ENCODE results near the gene SRI. TPM values are rescaled to one million over a fixed set of nuclear protein-coding genes. Genes with fewer than 3 reads are reported as not detected.
"Not testable (repeated sequence)": the region's sequence is repeated elsewhere in the genome, so short reads cannot be mapped to it uniquely, and the experiment has no call there.

The SRI gene, protein sequence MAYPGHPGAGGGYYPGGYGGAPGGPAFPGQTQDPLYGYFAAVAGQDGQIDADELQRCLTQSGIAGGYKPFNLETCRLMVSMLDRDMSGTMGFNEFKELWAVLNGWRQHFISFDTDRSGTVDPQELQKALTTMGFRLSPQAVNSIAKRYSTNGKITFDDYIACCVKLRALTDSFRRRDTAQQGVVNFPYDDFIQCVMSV
- 191 and 196 TPM in 2 replicates for total RNA-seq

- intact Hi-C loops (cut with micrococcal nuclease), result loop anchor here (1.0 to 5.0 kb wide), 7 partner anchors 19 to 1067 kb away; partner anchors contain the start of genes ADAM22, CROT, DBF4 and DMTF1
These were observed at the start of gene SRI for GRCh38 chr7:88219781-88220747. SRI (minus strand) TSS chr7:88220038; CDS start chr7:88220026, 12 bp downstream.

DNA sequence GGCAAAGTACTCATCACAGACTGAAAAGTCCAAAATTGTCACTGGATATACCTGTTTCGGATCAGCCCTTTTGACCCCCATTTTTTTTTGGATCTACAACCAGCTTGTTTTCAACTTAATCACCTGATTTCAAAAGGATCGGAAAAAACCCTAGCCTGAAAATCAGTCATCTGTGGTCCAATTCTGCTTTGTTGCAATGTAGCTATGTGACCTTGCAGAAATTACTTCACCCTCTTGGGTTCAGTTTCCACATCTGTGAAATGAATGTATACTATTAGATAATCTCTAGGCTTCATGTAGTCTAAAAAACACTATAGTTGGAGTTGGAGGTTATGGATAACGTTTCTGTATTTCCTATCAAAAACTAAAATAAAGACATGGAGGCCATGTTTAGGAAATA, 49.7 kb upstream of the SRI start:
- intact Hi-C loops (cut with micrococcal nuclease), result no loop called here

- intact Hi-C loops (cut with micrococcal nuclease), result no loop called here
These were observed 49.0 kb upstream of the SRI start for GRCh38 chr7:88268858-88269257.

GRCh38 chr7:88268051-88268450, 48.2 kb upstream of the SRI start:
- intact Hi-C loops (cut with micrococcal nuclease), result no loop called here

DNA sequence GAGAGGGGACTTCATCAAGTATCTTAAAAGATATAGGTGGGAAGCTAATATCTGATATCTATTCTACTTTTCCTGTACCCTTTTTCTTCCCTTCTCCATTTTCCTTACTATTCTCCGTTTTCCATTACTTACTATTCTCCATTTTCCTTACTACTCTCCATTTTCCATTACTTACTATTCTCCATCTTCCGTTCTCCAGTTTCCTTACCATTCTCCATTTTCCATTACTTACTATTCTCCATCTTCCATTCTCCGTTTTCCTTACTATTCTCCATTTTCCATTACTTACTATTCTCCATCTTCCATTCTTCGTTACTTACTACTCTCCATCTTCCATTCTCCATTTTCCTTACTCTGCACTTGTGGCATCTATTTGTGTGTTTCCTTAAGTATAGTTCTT, 47.6 kb upstream of the SRI start:
- intact Hi-C loops (cut with micrococcal nuclease), result no loop called here

GRCh38 chr7:88264987-88265386, 45.1 kb upstream of the SRI start:
- intact Hi-C loops (cut with micrococcal nuclease), result not testable (repeated sequence)

DNA sequence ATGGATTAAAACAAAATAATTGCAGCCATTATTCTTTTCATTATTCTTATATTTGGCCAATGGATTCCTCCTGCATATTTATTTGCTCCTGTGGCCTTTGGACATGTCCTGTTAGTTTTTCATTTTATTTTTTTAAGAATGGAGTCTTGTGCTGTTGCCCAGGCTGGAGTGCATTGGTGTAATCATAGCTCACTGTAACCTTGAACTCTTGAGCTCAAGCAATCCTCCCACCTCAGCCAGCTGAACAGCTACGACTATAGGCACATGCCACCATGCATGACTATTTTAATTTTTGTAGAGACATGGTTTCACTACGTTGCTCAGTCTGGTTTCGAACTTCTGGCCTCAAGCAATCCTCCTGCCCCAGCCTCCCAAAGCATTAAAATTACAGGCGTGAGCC, 42.7 kb upstream of the SRI start:
- intact Hi-C loops (cut with micrococcal nuclease), result no loop called here

GRCh38 chr7:88260719-88261118, 40.9 kb upstream of the SRI start:
- intact Hi-C loops (cut with micrococcal nuclease), result no loop called here

DNA sequence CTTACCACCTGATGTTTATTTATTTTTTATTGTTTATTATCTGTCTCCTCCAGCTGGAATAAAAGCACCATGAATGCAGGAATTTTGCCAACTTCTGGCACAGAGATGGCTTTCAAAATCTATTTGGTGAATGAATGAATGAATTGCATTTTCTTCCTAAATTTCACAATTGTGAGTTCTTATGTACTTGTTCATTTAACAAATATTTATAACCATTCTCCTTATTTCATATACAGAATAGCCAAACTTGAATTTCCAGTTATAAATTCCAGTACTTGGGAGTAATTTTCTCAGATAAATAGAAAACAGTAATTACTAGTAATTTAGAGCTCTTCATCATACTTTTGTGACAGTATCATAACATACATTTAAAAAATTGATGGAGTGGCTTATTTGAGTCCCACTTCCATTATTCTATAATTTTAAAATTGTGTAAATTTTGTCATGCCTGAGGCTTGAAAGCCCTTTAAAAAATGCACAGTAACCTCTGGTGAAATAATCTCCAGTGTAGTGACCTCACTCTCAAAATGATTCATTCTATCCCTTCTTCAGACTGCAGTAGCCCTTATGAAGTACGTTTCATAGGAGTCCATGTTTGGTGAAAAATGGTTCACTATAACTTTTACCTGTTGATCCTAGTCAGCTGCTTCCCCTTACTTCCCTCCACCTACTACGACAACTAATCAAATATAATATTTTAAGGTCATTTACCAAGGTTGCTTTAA, 40.0 kb upstream of the SRI start:
- intact Hi-C loops (cut with micrococcal nuclease), result no loop called here

DNA sequence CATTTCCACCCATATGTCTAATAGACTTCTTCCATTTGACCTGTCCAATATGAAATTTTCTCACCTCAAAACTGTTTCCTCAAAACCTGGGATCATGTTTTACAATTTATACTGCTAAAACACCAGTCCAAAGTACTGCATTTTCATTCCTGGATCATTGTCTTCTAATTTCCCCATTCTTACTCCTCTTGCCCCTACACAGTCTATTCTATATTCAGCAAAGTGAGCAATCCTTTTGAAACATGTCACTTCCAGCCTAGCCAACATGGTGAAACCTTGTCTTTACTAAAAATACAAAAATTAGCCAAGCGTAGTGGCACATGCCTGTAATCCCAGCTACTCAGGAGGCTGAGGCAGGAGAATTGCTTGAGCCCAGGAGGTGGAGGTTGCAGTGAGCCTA, 38.5 kb upstream of the SRI start:
- intact Hi-C loops (cut with micrococcal nuclease), result not testable (repeated sequence)

GRCh38 chr7:88256906-88257305, 37.1 kb upstream of the SRI start:
- intact Hi-C loops (cut with micrococcal nuclease), result no loop called here

- intact Hi-C loops (cut with micrococcal nuclease), result no loop called here
These were observed 35.0 kb upstream of the SRI start for GRCh38 chr7:88254721-88255424.

DNA sequence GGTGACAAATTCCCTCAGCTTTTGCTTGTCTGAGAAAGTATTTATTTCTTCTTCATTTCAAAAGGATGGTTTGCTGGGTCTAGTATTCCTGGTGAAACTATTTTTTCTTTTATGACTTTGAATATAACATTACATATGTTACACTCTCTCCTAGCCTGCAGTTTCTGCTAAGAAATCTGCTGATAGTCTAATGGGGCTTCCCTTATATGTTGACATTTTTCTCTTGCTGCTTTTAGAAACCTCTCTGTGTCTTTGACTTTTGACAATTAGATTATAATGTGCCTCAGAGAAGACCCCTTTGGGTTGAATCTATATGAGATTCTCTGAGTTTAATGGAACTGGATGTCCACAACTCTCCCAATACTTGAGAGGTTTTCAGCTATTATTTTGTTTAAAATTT, 33.8 kb upstream of the SRI start:
- intact Hi-C loops (cut with micrococcal nuclease), result no loop called here

DNA sequence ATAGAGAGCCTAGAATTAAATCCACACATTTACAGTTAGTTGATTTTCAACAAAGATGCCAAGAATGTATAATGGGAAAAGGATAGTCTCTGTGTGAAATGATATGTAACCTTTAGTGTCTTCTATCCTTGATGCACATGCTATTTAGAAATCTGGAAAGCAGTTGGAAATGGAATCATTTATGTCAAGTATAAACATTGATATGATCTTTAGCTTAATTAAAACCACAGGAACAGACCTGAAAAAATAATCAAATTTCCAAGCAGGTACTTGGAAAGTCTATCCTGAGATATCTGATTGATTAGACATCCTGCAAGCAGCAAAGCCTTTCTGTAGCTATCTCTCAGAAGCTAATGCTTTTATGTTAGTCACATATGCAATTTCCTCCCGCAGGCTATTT, 24.4 kb upstream of the SRI start:
- intact Hi-C loops (cut with micrococcal nuclease), result loop anchor here (5.0 to 10.0 kb wide), 2 partner anchors 543 to 1381 kb away; no protein-coding TSS in a partner anchor

- intact Hi-C loops (cut with micrococcal nuclease), result loop anchor here (1.0 to 10.0 kb wide), 4 partner anchors 303 to 1381 kb away; no protein-coding TSS in a partner anchor
These were observed 23.6 kb upstream of the SRI start for GRCh38 chr7:88243345-88243909.

DNA sequence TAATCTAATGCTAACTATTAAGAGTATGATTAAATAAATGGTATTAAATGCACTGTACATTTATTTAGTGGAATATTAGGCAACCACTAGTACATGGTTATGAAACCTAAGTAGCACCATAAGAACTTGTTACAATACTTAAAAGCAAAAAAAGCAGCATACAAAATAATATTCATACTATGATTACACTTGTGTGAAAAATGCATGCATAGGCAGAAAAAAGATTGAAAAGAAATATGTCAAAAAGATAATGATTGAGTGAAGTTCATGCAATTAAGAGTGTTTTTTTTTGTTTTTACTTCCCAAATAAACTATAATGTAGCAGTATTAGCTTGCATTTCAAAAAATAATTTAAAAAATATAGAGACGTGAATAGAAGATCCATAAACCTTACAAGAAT, 20.0 kb upstream of the SRI start:
- intact Hi-C loops (cut with micrococcal nuclease), result loop anchor here (2.0 to 10.0 kb wide), 3 partner anchors 19 to 1385 kb away; partner anchors contain the start of gene SRI

GRCh38 chr7:88233828-88234227, 14.0 kb upstream of the SRI start:
- intact Hi-C loops (cut with micrococcal nuclease), result no loop called here

DNA sequence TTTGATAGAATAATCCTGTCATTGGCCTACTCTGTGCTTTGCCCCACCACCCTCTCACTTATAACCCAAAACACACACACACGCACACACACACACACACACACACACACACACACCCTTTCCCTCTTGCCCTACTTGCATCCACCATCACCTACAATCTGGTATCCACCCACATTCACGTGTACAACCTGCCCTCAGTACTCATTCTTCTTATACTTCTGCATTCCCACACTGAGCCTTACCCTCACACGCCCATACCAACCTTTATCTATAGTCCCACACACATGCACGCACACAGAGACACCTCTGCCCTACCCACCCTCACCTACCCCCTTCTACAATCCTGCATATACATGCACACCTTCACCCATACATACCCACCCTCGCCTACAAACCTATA, 10.8 kb upstream of the SRI start:
- intact Hi-C loops (cut with micrococcal nuclease), result no loop called here

DNA sequence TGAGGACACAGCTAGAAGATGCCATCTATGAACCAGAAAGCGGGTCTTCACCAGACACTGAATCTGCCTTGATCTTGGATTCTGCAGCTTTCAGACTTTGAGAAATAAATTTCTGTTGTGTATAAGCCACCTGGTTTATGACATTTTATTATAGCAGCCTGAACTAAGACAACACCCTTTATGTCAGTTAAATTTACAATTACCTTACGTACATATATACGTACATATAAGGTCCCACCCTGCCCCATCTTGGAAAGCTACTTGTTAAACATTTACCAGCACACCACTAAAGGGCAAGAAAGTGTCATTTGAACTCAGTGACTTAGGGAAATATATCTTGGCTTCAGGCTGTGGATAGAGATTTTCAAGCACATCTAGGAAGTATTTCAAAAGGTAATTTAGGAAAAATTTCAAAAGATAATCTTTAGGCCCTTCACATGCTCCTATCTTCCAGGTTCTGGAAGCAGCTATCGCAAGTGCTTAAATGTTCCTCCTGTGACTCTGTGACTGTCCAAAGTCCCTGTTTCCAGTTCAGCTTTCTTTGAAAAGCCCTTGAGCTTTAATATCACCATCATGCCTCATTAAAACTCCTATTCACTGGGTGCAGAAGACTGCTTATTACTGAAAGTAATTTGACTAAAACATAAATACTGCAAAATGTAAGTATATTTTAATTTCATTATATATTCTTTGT, 9.6 kb upstream of the SRI start:
- intact Hi-C loops (cut with micrococcal nuclease), result no loop called here

- intact Hi-C loops (cut with micrococcal nuclease), result no loop called here
These were observed 7.2 kb upstream of the SRI start for GRCh38 chr7:88226886-88227516.

Measured in T-helper 2 cell treated with Interferon-gamma antibody and Interleukin-4, amounts not matched to agents 100 ng/mL and 5 ng/mL, for 36 hours (primary cell).